Activated naive CD8-positive, alpha-beta T cell treated with anti-CD3 and anti-CD28 coated beads, Interleukin-2, amount 50 U/mL, for 24 hours (primary cell): ENCODE measurements around the gene GPX3.
A peak's percentile ranks its signal among the peaks of the same experiment; 100 is the strongest.

Source experiments
- ATAC-seq: fragments of 150-1000 bp; cut with Tn5 transposase; one replicate; pipeline ENCODE4 v1.10.0; 2021
- DNase-seq: peaks from one replicate; pipeline ENCODE4 v3.0.0; 2021
- H3K27ac Mint-ChIP-seq: one replicate; pipeline ENCODE4 v1.8.0; 2021; ENCODE audit warnings: mild to moderate bottlenecking, mixed read lengths
- H3K27me3 Mint-ChIP-seq: one replicate; pipeline ENCODE4 v1.8.0; 2021; ENCODE audit warnings: mixed read lengths
- H3K36me3 Mint-ChIP-seq: one replicate; pipeline ENCODE4 v1.8.0; 2021; ENCODE audit warnings: low read depth, mixed read lengths
- H3K4me1 Mint-ChIP-seq: one replicate; pipeline ENCODE4 v1.8.0; 2021; ENCODE audit warnings: mixed read lengths
- H3K4me3 Mint-ChIP-seq: one replicate; pipeline ENCODE4 v1.8.0; 2021; ENCODE audit warnings: mild to moderate bottlenecking, moderate library complexity, mixed read lengths
- H3K9me3 Mint-ChIP-seq: one replicate; pipeline ENCODE4 v1.8.0; 2021; ENCODE audit warnings: mixed read lengths

Gene GPX3, protein sequence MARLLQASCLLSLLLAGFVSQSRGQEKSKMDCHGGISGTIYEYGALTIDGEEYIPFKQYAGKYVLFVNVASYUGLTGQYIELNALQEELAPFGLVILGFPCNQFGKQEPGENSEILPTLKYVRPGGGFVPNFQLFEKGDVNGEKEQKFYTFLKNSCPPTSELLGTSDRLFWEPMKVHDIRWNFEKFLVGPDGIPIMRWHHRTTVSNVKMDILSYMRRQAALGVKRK

GRCh38 chr5:151020304-151021110 lies at the start of gene GPX3:
Gene GPX3 (plus strand): TSS chr5:151020591. CDS start chr5:151020655, 64 bp downstream.
- Mint-ChIP-seq H3K4me3 (peak within 1 kb of the TSS; percentile 48), H3K27ac (no peak within 1 kb of the TSS), H3K9me3 (no peaks in the 10 kb centered on the region), H3K27me3 (peaks cover 6% of the 10 kb centered on the region), H3K4me1 (peaks cover 12% of the 10 kb centered on the region), H3K36me3 (peaks cover 4% of the 10 kb centered on the region)
- DNase-seq (peak; percentile 47), ATAC-seq (peak; percentile 41)

DNA sequence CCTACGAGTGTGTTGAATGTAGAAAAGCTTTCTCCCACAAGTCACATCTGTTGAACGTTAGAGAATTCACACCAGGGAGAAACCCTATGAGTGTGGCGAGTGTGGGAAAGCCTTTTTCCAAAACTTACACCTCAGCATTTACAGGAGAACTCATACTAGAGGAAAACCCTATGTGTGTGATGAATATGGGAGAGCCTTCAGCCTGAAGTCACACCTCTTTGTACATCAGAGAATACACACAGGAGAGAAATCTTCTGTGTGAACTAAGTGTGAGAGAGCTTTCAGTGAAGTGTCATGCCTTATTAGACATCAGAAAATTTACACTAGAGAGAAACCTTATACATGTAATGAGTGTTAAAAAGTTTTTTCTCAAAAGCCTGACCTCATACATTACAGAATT lies 41.8 kb upstream of the GPX3 start:
- H3K27ac Mint-ChIP-seq, result no peak overlapping the region
- peaks cover 9% of the 10 kb centered on the region for H3K9me3 Mint-ChIP-seq
- peaks cover 8% of the 10 kb centered on the region for H3K27me3 Mint-ChIP-seq
- DNase-seq (no peak), ATAC-seq (no peak)
- H3K4me3 Mint-ChIP-seq, result no peak overlapping the region
- H3K36me3 Mint-ChIP-seq, result no peaks in the 10 kb centered on the region
- H3K4me1 Mint-ChIP-seq, result no peaks in the 10 kb centered on the region

DNA sequence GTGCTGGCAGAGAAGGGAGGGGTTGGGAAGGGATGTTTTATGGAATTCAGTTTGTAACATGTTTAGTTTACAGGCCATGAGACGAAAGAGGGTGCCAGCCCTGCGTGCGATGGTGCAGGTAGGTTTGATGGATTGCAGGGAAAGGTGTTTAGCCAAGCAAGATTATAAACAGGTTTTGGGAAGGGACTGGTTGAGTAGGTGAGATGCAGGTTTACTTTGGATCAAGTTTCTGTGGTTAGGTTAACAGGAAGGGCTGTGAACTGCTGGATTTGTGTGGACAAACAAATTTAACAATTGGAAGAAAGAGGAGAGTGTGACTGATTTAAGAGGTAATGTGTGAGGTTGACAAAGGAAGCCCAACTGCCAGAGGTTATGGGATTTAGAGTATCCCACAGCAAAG lies 32.6 kb upstream of the GPX3 start:
- Mint-ChIP-seq H3K27ac (no peak overlapping the region), H3K4me1 (no peaks in the 10 kb centered on the region), H3K36me3 (no peaks in the 10 kb centered on the region), H3K4me3 (no peak overlapping the region), H3K27me3 (peaks cover 2% of the 10 kb centered on the region), H3K9me3 (peaks cover 7% of the 10 kb centered on the region)
- no peak for DNase-seq
- ATAC-seq, result no peak

DNA sequence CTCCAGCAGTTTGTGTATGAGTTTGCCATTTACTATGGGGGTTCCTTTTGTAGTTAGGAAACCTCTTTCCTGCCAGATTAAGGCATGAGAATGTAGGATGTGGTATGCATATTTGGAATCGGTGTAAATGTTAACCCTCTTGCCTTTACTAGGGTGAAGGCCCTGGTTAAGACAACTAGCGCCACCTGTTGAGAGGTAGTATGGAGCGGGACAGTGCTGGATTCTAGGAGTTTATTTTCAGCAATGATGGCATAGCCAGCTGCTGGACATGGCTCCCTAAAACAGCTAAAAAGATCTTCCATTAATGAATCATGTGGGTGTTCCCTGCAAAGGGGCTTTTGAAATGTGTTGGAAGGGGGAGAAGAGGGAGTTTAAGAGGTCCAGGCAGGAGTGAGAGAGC lies 30.7 kb upstream of the GPX3 start:
- H3K4me1 Mint-ChIP-seq, result no peaks in the 10 kb centered on the region
- H3K4me3 Mint-ChIP-seq, result no peak overlapping the region
- DNase-seq, result peak; percentile 6
- H3K9me3 Mint-ChIP-seq, result peaks cover 15% of the 10 kb centered on the region
- no peaks in the 10 kb centered on the region for H3K36me3 Mint-ChIP-seq
- no peak overlapping the region for H3K27ac Mint-ChIP-seq
- no peak for ATAC-seq
- H3K27me3 Mint-ChIP-seq, result peaks cover 2% of the 10 kb centered on the region

DNA sequence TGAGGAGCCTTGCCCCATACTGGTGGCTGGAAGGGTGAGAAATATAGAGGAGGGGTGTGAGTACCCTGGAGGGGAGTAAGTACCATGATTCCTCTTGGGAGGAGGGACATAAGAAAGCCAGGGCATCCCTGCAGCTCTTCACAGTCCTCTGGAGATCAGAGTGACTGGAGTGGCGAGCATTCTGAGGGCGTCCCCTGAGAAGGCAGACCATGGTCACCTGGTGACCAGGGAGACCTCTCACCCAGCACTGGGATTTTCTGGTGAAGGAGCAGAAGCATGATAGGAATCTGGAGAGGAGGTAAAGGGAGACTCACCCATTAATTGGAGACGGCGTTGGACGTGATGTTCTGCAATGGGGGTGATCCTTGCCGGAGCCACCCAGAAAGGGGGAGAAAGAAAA lies 27.7 kb upstream of the GPX3 start:
- no peak overlapping the region for H3K4me3 Mint-ChIP-seq
- H3K9me3 Mint-ChIP-seq, result peaks cover 15% of the 10 kb centered on the region
- no peaks in the 10 kb centered on the region for H3K4me1 Mint-ChIP-seq
- H3K27me3 Mint-ChIP-seq, result no peaks in the 10 kb centered on the region
- H3K27ac Mint-ChIP-seq, result no peak overlapping the region
- no peak for ATAC-seq
- no peaks in the 10 kb centered on the region for H3K36me3 Mint-ChIP-seq
- no peak for DNase-seq

- Mint-ChIP-seq H3K27me3 (no peaks in the 10 kb centered on the region), H3K27ac (no peak overlapping the region), H3K4me1 (no peaks in the 10 kb centered on the region), H3K4me3 (no peak overlapping the region), H3K36me3 (no peaks in the 10 kb centered on the region), H3K9me3 (peaks cover 15% of the 10 kb centered on the region)
- DNase-seq (no peak), ATAC-seq (no peak)
These were observed 27.0 kb upstream of the GPX3 start for GRCh38 chr5:150993422-150993821.

DNA sequence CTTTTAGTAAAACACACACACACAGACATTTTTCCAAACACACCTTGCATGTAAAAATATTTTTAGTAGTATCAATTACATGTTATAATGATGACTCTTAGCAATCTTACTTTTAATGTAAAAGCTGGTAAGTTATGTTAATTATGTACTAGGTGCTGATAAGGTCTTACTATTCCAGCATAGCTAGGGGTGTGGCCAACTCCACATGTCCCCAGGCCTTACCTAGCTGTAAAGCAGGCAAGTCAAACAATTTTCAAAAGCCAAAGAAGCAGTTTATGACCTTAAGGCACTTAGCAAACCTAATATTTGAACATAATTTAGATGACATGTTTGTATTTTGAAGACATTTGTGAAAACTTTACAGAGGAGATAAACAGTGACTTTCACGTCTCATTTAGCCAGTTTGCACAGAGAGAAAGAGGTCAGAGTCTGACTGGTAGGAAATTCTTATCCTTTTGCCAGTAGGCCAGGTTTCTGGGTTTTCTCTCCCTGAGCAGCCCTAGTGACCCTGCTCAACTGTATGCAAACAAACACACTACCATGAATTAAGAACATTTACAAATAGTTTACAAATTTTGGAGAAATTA lies 26.5 kb upstream of the GPX3 start:
- ATAC-seq, result no peak
- no peak overlapping the region for H3K4me3 Mint-ChIP-seq
- peaks cover 15% of the 10 kb centered on the region for H3K9me3 Mint-ChIP-seq
- DNase-seq, result no peak
- no peaks in the 10 kb centered on the region for H3K27me3 Mint-ChIP-seq
- H3K27ac Mint-ChIP-seq, result no peak overlapping the region
- H3K4me1 Mint-ChIP-seq, result no peaks in the 10 kb centered on the region
- H3K36me3 Mint-ChIP-seq, result no peaks in the 10 kb centered on the region

GRCh38 chr5:150999704-151000442 lies 20.5 kb upstream of the GPX3 start:
- DNase-seq (no peak), ATAC-seq (no peak)
- Mint-ChIP-seq H3K27ac (no peak overlapping the region), H3K36me3 (no peaks in the 10 kb centered on the region), H3K4me3 (no peak overlapping the region), H3K9me3 (no peaks in the 10 kb centered on the region), H3K4me1 (no peaks in the 10 kb centered on the region), H3K27me3 (peaks cover 9% of the 10 kb centered on the region)

GRCh38 chr5:151001436-151001835 lies 19.0 kb upstream of the GPX3 start:
- no peak overlapping the region for H3K27ac Mint-ChIP-seq
- ATAC-seq (no peak), DNase-seq (no peak)
- H3K4me1 Mint-ChIP-seq, result no peaks in the 10 kb centered on the region
- H3K4me3 Mint-ChIP-seq, result no peak overlapping the region
- H3K27me3 Mint-ChIP-seq, result peaks cover 9% of the 10 kb centered on the region
- no peaks in the 10 kb centered on the region for H3K9me3 Mint-ChIP-seq
- H3K36me3 Mint-ChIP-seq, result no peaks in the 10 kb centered on the region

DNA sequence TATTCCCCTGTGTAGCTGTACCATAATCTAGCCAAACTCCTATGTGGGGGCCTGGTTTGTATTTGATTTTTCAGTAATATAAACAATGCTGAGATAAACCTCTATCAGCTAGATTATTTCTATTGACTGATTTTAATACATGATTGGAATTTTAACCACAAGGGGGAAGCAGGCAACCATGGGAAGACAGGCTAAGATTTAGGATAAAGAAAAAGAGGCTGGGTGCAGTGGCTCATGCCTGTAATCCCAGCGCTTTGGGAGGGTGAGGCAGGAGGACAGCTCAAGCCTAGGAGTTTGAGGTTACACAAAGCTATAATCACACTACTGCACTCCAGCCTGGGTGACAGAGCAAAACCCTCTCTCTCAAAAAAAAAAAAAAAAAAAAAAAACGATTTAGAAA lies 18.1 kb upstream of the GPX3 start:
- no peak for DNase-seq
- Mint-ChIP-seq H3K4me3 (no peak overlapping the region), H3K27me3 (peaks cover 9% of the 10 kb centered on the region), H3K27ac (no peak overlapping the region), H3K4me1 (no peaks in the 10 kb centered on the region), H3K9me3 (no peaks in the 10 kb centered on the region), H3K36me3 (no peaks in the 10 kb centered on the region)
- ATAC-seq, result no peak

- Mint-ChIP-seq H3K4me1 (no peaks in the 10 kb centered on the region), H3K27ac (no peak overlapping the region), H3K36me3 (no peaks in the 10 kb centered on the region), H3K4me3 (no peak overlapping the region), H3K27me3 (peaks cover 9% of the 10 kb centered on the region), H3K9me3 (no peaks in the 10 kb centered on the region)
- ATAC-seq (no peak), DNase-seq (no peak)
These were observed 17.5 kb upstream of the GPX3 start for GRCh38 chr5:151002681-151003502.

DNA sequence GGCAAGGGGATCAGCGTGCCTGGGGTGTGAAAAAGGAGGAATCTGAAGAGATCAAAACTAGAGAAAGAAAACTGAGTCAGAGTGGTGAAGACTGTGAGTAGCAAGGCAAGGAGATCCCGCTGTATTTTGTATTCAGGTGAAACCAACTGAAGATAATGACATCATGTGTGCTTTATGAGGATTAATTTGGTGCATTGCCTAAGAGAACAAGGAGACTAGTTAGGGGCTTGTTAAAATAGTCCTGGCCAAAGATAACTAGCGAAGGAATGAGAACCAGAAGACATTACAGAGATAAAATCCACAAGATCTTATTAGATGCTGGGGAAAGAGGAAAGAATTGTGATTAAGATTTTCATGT lies 16.9 kb upstream of the GPX3 start:
- ATAC-seq, result no peak
- no peak for DNase-seq
- no peak overlapping the region for H3K4me3 Mint-ChIP-seq
- no peaks in the 10 kb centered on the region for H3K4me1 Mint-ChIP-seq
- H3K36me3 Mint-ChIP-seq, result no peaks in the 10 kb centered on the region
- H3K27ac Mint-ChIP-seq, result no peak overlapping the region
- H3K27me3 Mint-ChIP-seq, result peaks cover 9% of the 10 kb centered on the region
- H3K9me3 Mint-ChIP-seq, result no peaks in the 10 kb centered on the region

- Mint-ChIP-seq H3K4me1 (no peaks in the 10 kb centered on the region), H3K4me3 (no peak overlapping the region), H3K36me3 (no peaks in the 10 kb centered on the region), H3K27me3 (peaks cover 14% of the 10 kb centered on the region), H3K9me3 (no peaks in the 10 kb centered on the region), H3K27ac (no peak overlapping the region)
- DNase-seq (no peak), ATAC-seq (no peak)
These were observed 15.9 kb upstream of the GPX3 start for GRCh38 chr5:151004499-151004898.
